ENCODE results near the gene SSU72. TPM values are rescaled to one million over a fixed set of nuclear protein-coding genes. Genes with fewer than 3 reads are reported as not detected.
"Not testable (repeated sequence)": the region's sequence is repeated elsewhere in the genome, so short reads cannot be mapped to it uniquely, and the experiment has no call there.

SSU72 gene
- total RNA-seq, 1 donor from 2014 or later, result 117 TPM

DNA sequence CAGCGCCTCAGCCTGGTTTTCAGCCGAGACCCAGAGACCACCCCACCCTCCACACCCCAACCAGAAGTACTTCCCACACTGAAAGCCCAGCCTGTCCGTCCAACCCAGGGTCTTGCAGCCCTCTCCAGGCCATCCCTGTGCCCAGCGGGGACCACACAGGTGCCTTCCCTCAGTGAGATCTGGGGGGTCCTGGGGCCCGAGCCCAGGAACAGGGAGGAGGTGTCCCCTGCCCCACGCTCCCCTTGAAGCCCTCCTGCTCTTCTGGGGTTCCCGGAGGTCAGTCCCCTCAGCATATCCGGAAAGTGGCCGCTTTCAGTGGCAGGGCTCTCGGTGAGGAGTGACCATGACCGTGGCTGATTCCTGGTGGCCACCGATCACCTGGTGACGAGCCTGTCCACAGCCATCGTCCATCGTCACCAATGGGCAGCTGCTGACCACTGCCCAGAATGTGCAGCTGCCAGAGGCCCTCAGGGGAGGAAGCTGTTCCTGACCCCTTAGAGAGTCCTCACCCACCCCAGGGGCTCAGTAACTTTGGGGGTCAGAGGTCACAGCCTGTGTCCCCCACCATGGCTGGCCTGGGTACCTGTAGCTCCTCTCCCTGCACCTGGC is 37.6 kb downstream of the SSU72 start:
- Mint-ChIP-seq H3K27me3 (ENCODE audit: unreplicated experiment) (no peaks in the 10 kb centered on the region), H3K4me3 (ENCODE audit: unreplicated experiment) (no peak overlapping the region), H3K27ac (ENCODE audit: unreplicated experiment) (no peak overlapping the region), H3K9me3 (ENCODE audit: unreplicated experiment) (peaks cover 2% of the 10 kb centered on the region), H3K36me3 (ENCODE audit: unreplicated experiment) (peaks cover 3% of the 10 kb centered on the region), H3K4me1 (ENCODE audit: unreplicated experiment) (peaks cover 5% of the 10 kb centered on the region)
- TF ChIP-seq, protein P1, sequence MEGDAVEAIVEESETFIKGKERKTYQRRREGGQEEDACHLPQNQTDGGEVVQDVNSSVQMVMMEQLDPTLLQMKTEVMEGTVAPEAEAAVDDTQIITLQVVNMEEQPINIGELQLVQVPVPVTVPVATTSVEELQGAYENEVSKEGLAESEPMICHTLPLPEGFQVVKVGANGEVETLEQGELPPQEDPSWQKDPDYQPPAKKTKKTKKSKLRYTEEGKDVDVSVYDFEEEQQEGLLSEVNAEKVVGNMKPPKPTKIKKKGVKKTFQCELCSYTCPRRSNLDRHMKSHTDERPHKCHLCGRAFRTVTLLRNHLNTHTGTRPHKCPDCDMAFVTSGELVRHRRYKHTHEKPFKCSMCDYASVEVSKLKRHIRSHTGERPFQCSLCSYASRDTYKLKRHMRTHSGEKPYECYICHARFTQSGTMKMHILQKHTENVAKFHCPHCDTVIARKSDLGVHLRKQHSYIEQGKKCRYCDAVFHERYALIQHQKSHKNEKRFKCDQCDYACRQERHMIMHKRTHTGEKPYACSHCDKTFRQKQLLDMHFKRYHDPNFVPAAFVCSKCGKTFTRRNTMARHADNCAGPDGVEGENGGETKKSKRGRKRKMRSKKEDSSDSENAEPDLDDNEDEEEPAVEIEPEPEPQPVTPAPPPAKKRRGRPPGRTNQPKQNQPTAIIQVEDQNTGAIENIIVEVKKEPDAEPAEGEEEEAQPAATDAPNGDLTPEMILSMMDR (IDR thresholded peaks at IDR 0.05), result no peak
- DNase-seq (ENCODE audit: extremely low spot score, unreplicated experiment), result no peak

DNA sequence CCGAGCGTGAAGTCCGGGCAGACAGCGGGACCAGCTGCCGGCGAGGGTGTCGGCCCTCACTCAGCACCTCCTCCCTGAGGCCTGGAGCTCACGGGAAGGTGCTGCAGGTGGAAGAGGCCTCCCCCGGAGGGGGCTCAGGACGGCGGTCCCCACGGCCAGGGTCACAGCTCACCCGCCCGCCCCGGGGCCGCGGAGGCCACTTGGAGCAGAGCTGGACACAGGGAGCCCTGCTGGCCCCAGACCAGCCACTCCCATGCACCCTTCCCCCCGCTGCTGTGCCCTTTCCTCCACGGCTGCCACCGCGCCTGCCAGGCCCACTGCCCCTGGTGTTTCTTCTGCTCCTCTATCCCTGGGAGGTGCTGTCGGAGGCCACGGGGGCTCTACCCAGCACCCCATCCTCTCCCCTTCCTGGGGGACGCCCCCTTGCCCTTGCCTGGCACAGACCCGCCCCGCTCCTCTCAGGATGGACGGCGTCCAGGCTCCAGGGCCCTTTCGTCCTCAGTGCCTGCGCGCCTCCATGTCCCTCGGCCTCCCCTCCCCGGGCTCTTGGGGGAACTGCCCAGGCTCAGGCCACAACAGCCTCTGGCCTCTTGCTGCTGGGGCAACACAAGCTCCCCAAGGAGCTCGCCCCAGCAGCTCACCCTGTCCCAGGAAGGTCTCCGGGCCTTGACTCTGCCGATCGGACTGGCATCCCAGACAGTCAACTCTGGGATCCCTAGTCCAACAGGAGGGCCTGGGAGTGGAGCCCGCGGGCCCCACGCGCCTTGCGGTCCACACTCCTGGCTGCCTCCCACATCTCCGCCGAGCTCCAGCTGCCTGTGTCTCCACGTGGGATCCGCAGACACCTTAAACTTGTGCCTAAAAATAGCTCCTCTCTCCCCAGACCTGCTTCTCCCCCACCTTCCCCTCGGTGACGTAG is 38.4 kb downstream of the SSU72 start:
- Mint-ChIP-seq H3K4me3 (ENCODE audit: unreplicated experiment) (no peak overlapping the region), H3K27ac (ENCODE audit: unreplicated experiment) (no peak overlapping the region)

DNA sequence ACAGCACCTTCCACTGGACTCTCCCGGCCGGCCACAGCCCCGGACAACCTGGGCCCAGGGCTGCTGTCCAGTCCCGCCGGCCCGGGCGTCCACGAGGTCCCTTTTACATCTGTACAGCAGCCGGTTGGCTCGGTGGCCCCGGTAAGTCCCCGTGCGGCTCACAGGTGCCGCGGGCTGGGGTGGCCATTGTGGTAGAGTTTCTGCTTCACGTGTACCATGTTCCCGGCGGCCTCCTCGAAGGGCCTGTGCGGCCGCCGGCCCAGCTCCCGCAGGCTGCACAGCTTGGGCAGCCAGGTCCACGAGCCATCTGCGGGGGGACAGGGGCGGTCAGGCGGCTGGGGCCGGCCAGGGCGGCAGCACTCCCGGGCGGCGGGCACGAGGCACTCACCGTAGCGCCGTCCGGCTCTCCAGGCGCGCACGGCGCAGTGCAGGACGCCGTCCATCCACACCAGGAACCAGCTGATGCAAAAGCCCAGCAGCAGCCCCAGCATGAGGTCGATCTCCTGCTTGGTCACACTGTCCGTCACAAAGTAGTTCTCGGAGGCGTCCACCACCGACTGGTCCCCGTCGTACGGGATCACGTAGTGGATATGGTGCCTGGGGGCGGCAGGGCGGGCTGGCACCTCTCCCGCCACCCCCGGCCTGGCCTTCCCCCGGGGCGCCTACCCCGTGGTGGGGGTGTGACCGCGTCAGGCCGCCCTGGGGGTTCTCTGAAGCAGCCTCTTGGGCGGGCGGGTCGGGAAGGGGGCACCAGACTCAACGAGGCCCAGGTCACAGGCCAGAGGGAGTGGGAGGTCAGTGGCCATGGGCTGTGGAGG is 39.3 kb downstream of the SSU72 start:
- no peaks in the 10 kb centered on the region for H3K27me3 Mint-ChIP-seq (ENCODE audit: unreplicated experiment)
- peaks cover 5% of the 10 kb centered on the region for H3K4me1 Mint-ChIP-seq (ENCODE audit: unreplicated experiment)
- no peak overlapping the region for H3K4me3 Mint-ChIP-seq (ENCODE audit: unreplicated experiment)
- DNase-seq (ENCODE audit: extremely low spot score, unreplicated experiment), result no peak
- no peak overlapping the region for H3K27ac Mint-ChIP-seq (ENCODE audit: unreplicated experiment)
- H3K36me3 Mint-ChIP-seq (ENCODE audit: unreplicated experiment), result peaks cover 10% of the 10 kb centered on the region
- TF ChIP-seq, protein P1 (IDR thresholded peaks at IDR 0.05), result no peak
- peaks cover 4% of the 10 kb centered on the region for H3K9me3 Mint-ChIP-seq (ENCODE audit: unreplicated experiment)

More for the DNA sequence above, 38.4 kb downstream of the SSU72 start:
- peaks cover 7% of the 10 kb centered on the region for H3K36me3 Mint-ChIP-seq (ENCODE audit: unreplicated experiment)
- DNase-seq (ENCODE audit: extremely low spot score, unreplicated experiment), result no peak
- peaks cover 5% of the 10 kb centered on the region for H3K4me1 Mint-ChIP-seq (ENCODE audit: unreplicated experiment)
- TF ChIP-seq, protein P1 (IDR thresholded peaks at IDR 0.05), result no peak
- peaks cover 4% of the 10 kb centered on the region for H3K9me3 Mint-ChIP-seq (ENCODE audit: unreplicated experiment)
- no peaks in the 10 kb centered on the region for H3K27me3 Mint-ChIP-seq (ENCODE audit: unreplicated experiment)

DNA sequence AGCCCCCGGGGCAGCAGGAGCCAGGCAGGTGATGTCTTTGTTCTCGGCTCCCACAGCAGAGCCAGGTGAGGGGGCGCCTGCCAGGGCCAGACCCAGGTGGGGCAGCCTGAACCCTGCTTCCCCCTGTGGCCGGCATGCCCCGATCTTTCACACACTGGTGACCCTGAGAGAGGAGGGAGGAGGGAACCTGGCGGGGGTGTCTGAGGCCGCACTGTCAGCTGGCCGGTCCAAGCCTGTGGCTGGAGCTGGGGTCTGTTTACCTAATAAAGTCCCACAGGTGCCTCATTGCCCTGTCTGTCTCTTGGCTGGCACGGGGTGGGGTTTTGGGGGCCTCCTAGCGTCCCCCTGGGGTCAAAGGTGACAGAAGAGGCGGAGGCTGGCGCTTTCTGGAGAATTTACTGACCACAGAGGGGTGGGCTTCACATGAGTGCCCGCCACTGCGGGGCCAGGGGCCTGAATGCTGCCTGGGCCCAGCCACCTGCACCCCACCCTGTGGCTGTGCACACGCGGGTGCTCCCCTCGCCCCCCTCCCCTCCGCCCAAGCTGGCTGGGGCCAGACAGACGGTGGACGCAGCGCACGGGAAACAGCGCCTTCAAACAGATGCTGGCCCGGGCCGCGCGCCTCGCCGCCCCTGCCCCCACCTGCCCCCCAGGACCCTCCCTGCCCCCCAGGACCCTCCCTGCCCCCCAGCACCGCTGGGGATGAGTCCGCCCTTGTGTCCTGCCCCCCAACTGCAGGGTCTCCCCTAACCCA is 40.1 kb downstream of the SSU72 start:
- H3K27ac Mint-ChIP-seq (ENCODE audit: unreplicated experiment), result no peak overlapping the region
- H3K9me3 Mint-ChIP-seq (ENCODE audit: unreplicated experiment), result peaks cover 4% of the 10 kb centered on the region
- no peak overlapping the region for H3K4me3 Mint-ChIP-seq (ENCODE audit: unreplicated experiment)
- peaks cover 5% of the 10 kb centered on the region for H3K4me1 Mint-ChIP-seq (ENCODE audit: unreplicated experiment)
- H3K36me3 Mint-ChIP-seq (ENCODE audit: unreplicated experiment), result peaks cover 13% of the 10 kb centered on the region
- H3K27me3 Mint-ChIP-seq (ENCODE audit: unreplicated experiment), result no peaks in the 10 kb centered on the region
- TF ChIP-seq, protein P1 (IDR thresholded peaks at IDR 0.05), result no peak
- DNase-seq (ENCODE audit: extremely low spot score, unreplicated experiment), result no peak

DNA sequence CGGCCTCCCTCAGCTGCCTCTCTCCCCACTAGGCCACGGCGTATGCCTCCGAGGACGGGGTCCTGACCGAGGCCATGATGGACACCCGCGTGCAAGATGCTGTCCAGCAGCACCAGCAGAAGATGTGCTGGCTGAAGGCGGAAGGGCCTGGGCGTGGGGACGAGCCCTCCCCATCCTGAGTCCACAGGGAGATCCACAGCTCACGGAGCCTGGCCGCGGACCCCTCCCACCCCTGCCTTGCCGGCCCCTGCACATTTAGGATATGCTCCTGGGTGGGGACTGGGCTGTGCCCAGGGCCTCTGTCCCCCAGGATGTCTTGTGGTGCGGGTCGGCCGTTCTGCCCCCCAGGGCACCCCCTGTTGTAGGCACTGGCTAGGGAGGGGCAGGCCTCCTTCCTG is 40.8 kb downstream of the SSU72 start:
- H3K27me3 Mint-ChIP-seq (ENCODE audit: unreplicated experiment); H3K27ac Mint-ChIP-seq (ENCODE audit: unreplicated experiment); H3K4me3 Mint-ChIP-seq (ENCODE audit: unreplicated experiment); H3K9me3 Mint-ChIP-seq (ENCODE audit: unreplicated experiment); DNase-seq (ENCODE audit: extremely low spot score, unreplicated experiment); H3K4me1 Mint-ChIP-seq (ENCODE audit: unreplicated experiment): not testable (repeated sequence)
- peaks cover 13% of the 10 kb centered on the region for H3K36me3 Mint-ChIP-seq (ENCODE audit: unreplicated experiment)

DNA sequence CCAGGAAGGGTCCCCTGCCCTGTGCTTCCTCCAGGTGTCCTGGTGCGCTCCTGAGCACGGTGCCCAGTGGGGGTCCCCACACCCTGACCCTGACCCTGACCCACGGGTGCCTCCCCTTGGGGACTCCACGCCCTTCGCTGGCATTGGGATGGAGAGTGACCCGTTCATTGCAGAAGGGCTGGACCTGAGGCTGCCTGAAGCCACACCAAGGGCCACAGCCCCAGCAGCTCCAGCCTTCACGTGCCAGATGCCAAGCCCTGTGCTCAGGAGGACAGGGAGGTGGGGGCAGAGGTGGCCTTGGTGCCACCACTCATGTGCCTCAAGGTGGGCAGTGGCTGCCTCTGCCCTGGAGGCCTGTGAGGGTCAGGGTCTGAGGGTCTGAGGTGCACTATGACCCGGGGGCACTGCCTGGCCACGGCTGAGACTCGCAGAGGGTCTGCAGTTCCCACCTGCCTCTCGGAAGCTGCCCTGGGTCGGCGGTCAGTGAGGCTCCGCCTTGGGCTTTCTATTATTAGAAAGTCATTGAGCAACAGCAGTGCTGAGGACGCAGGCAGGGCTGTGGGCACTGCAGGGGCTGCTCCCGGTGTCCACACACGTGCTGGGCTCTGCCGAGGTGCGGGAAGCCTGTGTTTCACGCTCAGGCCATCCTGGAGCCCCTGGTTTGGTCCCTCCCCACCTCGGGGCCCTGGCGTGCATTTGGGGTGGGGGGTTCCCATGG is 41.3 kb downstream of the SSU72 start:
- not testable (repeated sequence) for H3K27ac Mint-ChIP-seq (ENCODE audit: unreplicated experiment); H3K4me3 Mint-ChIP-seq (ENCODE audit: unreplicated experiment); DNase-seq (ENCODE audit: extremely low spot score, unreplicated experiment); H3K4me1 Mint-ChIP-seq (ENCODE audit: unreplicated experiment); H3K9me3 Mint-ChIP-seq (ENCODE audit: unreplicated experiment); H3K27me3 Mint-ChIP-seq (ENCODE audit: unreplicated experiment)
- peaks cover 13% of the 10 kb centered on the region for H3K36me3 Mint-ChIP-seq (ENCODE audit: unreplicated experiment)
